Trophoblast cell (in vitro differentiated cells and primary cell): Measurements from ENCODE around the gene SIDT1.
A peak's percentile ranks its signal among the peaks of the same experiment; 100 is the strongest.

Experiments
- DNase-seq, 2 donors: peaks; one replicate each; pipeline ENCODE4 v3.0.0-alpha.2; 2016
- H2AFZ ChIP-seq: 2 replicates; pipeline ENCODE4 v1.6.1; 2013; ENCODE audit warnings: low read length, moderate library complexity, mild to moderate bottlenecking; ENCODE audit not compliant: insufficient read depth, poor library complexity
- H2AK5ac ChIP-seq: 2 replicates; pipeline ENCODE4 v1.6.1; 2013; ENCODE audit warnings: mild to moderate bottlenecking, low read length
- H2BK120ac ChIP-seq: 2 replicates; pipeline ENCODE4 v1.6.1; 2013; ENCODE audit warnings: low read length, mild to moderate bottlenecking, moderate library complexity; ENCODE audit not compliant: insufficient read depth, poor library complexity
- H2BK12ac ChIP-seq: 2 replicates; pipeline ENCODE4 v1.6.1; 2013; ENCODE audit warnings: mild to moderate bottlenecking, low read length, moderate library complexity
- H2BK5ac ChIP-seq: 2 replicates; pipeline ENCODE4 v1.6.1; 2013; ENCODE audit warnings: low read length, low read depth, moderate library complexity, mild to moderate bottlenecking; ENCODE audit not compliant: poor library complexity
- H3K14ac ChIP-seq: 2 replicates; pipeline ENCODE4 v1.6.1; 2013; ENCODE audit warnings: mild to moderate bottlenecking, low read length
- H3K18ac ChIP-seq: 2 replicates; pipeline ENCODE4 v1.6.1; 2013; ENCODE audit warnings: mild to moderate bottlenecking, low read length
- H3K23ac ChIP-seq: 2 replicates; pipeline ENCODE4 v1.6.1; 2013; ENCODE audit warnings: low read length
- H3K27ac ChIP-seq: 2 replicates; pipeline ENCODE4 v1.5.1; 2013; ENCODE audit warnings: low read depth, mild to moderate bottlenecking, inconsistent platforms, low read length, moderate library complexity
- H3K27me3 ChIP-seq: 2 replicates; pipeline ENCODE4 v1.6.1; 2013; ENCODE audit warnings: inconsistent platforms, mild to moderate bottlenecking, low read length, moderate library complexity; ENCODE audit not compliant: insufficient read depth
- H3K36me3 ChIP-seq, 2 experiments: 1 replicate in 1 of 2; 2 replicates in 1 of 2; pipeline ENCODE4 v1.6.1; 2013; ENCODE audit warnings: low read length in 2 of 2, mild to moderate bottlenecking in 2 of 2, moderate library complexity in 1 of 2; ENCODE audit not compliant: insufficient read depth in 2 of 2, control insufficient read depth in 1 of 2
- H3K4ac ChIP-seq: 2 replicates; pipeline ENCODE4 v1.6.1; 2013; ENCODE audit warnings: low read depth, mild to moderate bottlenecking, low read length, moderate library complexity
- H3K4me1 ChIP-seq, 2 experiments: 1 replicate in 1 of 2; 2 replicates in 1 of 2; pipeline ENCODE4 v1.6.1; 2013; ENCODE audit warnings: low read length in 2 of 2, mild to moderate bottlenecking in 2 of 2, moderate library complexity in 1 of 2; ENCODE audit not compliant: insufficient read depth in 2 of 2, control insufficient read depth in 1 of 2
- H3K4me2 ChIP-seq: 2 replicates; pipeline ENCODE4 v1.6.1; 2013; ENCODE audit warnings: inconsistent platforms, mild to moderate bottlenecking, low read length, moderate library complexity
- H3K4me3 ChIP-seq: 2 replicates; pipeline ENCODE4 v1.5.1; 2013; ENCODE audit warnings: mild to moderate bottlenecking, low read depth, low read length, inconsistent platforms
- H3K79me1 ChIP-seq: one replicate; pipeline ENCODE4 v1.6.1; 2013; ENCODE audit warnings: low read length
- H3K79me2 ChIP-seq: 2 replicates; pipeline ENCODE4 v1.6.1; 2013; ENCODE audit warnings: low read length, mild to moderate bottlenecking; ENCODE audit not compliant: control insufficient read depth, insufficient read depth, poor library complexity
- H3K9ac ChIP-seq: 2 replicates; pipeline ENCODE4 v1.6.1; 2013; ENCODE audit warnings: mild to moderate bottlenecking, low read length
- H3K9me3 ChIP-seq: 2 replicates; pipeline ENCODE4 v1.6.1; 2013; ENCODE audit warnings: low read depth, mild to moderate bottlenecking, control low read depth, inconsistent platforms, low read length; ENCODE audit not compliant: insufficient read depth
- H4K12ac ChIP-seq: 2 replicates; pipeline ENCODE4 v1.6.1; 2013; ENCODE audit warnings: low read depth, mild to moderate bottlenecking, low read length, moderate library complexity
- H4K8ac ChIP-seq: 2 replicates; pipeline ENCODE4 v1.6.1; 2013; ENCODE audit warnings: low read depth, mild to moderate bottlenecking, low read length, moderate library complexity
- H4K91ac ChIP-seq: one replicate; pipeline ENCODE4 v1.6.1; 2013; ENCODE audit warnings: low read depth, mild to moderate bottlenecking, low read length, moderate library complexity
- WGBS: extraction: QIAGEN DNeasy Blood & Tissue Kit; methylation state at CpG from one replicate; pipeline ENCODE4 v1.1.7; 2013; ENCODE audit warnings: missing lambda C conversion rate; ENCODE audit not compliant: insufficient read length, insufficient coverage; ENCODE audit errors: extremely low coverage; 5-methylcytosine and 5-hydroxymethylcytosine counted together

SIDT1 gene

DNA sequence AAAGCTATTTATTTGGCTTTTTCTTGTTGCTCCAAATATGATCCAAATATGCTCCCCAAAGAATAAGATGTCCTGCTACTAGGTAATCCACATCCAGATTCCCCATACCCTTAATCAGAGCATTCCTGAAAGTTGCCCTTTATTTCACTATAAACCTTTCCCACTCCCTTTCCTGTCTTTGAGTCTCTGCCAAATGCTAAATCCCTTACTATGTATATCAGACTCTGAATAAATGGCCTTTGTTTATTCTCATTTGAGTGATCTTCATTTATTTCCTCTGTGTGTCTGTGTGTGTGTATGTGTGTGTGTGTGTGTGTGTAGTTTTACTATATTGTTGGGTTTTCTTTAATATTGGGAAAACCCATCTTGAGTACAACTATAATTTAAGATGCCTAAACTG, 10.4 kb upstream of the SIDT1 start:
- no peak for DNase-seq
- H3K9me3 ChIP-seq: no peaks in the 10 kb centered on the region
- no peak overlapping the region for H3K4me2 ChIP-seq
- H2AK5ac ChIP-seq: no peak overlapping the region
- H3K4me3 ChIP-seq: no peak overlapping the region
- H4K8ac ChIP-seq: no peak overlapping the region
- no peak overlapping the region for H2BK120ac ChIP-seq
- no peak overlapping the region for H2BK12ac ChIP-seq
- H3K9ac ChIP-seq: no peak overlapping the region
- no peaks in the 10 kb centered on the region for H3K27me3 ChIP-seq
- no peak overlapping the region for H4K12ac ChIP-seq
- no peak overlapping the region for H3K18ac ChIP-seq
- H2AFZ ChIP-seq: no peak overlapping the region
- H2BK5ac ChIP-seq: no peak overlapping the region
- no peak overlapping the region for H4K91ac ChIP-seq
- H3K23ac ChIP-seq: no peak overlapping the region
- no peak overlapping the region for H3K27ac ChIP-seq
- no peaks in the 10 kb centered on the region for H3K36me3 ChIP-seq
- no peak overlapping the region for H3K4ac ChIP-seq
- H3K4me1 ChIP-seq: no peaks in the 10 kb centered on the region
- no peak overlapping the region for H3K14ac ChIP-seq
- no peaks in the 10 kb centered on the region for H3K79me2 ChIP-seq
- H3K79me1 ChIP-seq: no peaks in the 10 kb centered on the region

DNA sequence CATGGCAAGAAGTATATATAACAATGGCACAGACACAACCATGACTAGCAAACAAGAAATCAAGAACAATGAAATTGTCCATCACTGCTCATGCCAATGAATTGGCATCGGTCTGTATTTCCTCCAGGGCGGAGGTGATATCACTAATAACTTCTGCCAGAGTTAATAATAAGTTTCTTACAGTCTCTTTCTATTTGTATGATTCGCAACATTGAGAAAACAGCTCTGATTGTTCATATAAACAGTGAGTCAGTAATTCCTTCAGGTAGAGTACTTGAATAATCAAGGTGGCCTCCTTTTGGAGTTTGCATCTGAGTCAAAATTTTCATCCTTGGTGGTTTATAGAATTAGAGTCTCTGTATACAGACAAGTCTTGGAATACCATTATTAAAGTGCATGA, 9.1 kb upstream of the SIDT1 start:
- H3K14ac ChIP-seq: no peak overlapping the region
- no peaks in the 10 kb centered on the region for H3K9me3 ChIP-seq
- no peaks in the 10 kb centered on the region for H3K4me1 ChIP-seq
- H4K8ac ChIP-seq: no peak overlapping the region
- no peak overlapping the region for H3K4me3 ChIP-seq
- H2AK5ac ChIP-seq: no peak overlapping the region
- no peaks in the 10 kb centered on the region for H3K36me3 ChIP-seq
- H3K9ac ChIP-seq: no peak overlapping the region
- H4K12ac ChIP-seq: no peak overlapping the region
- WGBS: no CpG with 5 or more reads among the region's 3 CpGs
- no peak overlapping the region for H4K91ac ChIP-seq
- H3K4ac ChIP-seq: no peak overlapping the region
- no peaks in the 10 kb centered on the region for H3K27me3 ChIP-seq
- no peak overlapping the region for H2BK12ac ChIP-seq
- no peak overlapping the region for H3K23ac ChIP-seq
- H3K27ac ChIP-seq: no peak overlapping the region
- H3K79me2 ChIP-seq: no peaks in the 10 kb centered on the region
- H2BK5ac ChIP-seq: no peak overlapping the region
- no peak overlapping the region for H3K18ac ChIP-seq
- no peaks in the 10 kb centered on the region for H3K79me1 ChIP-seq
- no peak overlapping the region for H2AFZ ChIP-seq
- no peak overlapping the region for H2BK120ac ChIP-seq
- no peak overlapping the region for H3K4me2 ChIP-seq
- no peak for DNase-seq

DNA sequence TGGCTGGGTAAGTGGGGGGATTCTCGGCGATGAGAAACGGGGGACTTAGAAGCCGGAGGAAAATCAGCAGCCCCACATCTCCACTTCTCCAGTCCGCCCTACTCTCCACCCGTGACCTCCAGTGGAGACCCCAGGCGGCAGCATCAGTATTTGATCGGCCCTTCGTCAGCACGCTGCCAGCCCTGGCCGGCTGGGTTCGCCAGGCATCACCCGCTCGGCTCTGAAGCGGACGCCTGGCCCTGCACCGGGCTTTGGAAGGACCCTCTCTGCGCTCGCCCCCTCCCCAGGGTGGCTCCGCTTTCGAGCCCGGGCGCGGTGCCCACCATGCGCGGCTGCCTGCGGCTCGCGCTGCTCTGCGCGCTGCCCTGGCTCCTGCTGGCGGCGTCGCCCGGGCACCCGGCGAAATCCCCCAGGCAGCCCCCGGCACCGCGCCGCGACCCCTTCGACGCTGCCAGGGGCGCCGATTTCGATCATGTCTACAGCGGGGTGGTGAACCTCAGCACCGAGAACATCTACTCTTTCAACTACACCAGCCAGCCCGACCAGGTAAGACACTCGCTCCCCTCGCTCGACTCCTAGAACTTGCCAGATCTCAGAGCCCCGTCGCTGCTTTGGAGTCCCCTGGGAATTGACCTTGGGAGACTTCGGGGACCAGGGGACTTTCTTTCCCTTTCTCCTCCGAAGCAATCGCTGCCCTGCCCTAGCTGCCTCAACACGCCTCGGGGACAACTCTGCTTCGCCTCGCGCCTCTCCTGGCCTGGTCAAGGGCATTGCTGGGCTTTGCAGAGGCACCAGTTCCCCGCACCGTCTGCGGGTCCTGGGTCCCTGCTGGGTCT, 561 bp downstream of the SIDT1 start:
- Histone ChIP-seq H2BK12ac (no peak overlapping the region), H4K91ac (no peak overlapping the region), H2BK5ac (no peak overlapping the region), H3K4me1 (peaks cover 7 to 9% of the 10 kb centered on the region in 2 experiments), H4K12ac (no peak overlapping the region), H4K8ac (no peak overlapping the region), H3K18ac (no peak overlapping the region), H3K4me3 (peak overlapping the region; percentile 18), H3K79me2 (no peaks in the 10 kb centered on the region), H3K27me3 (peaks cover 35% of the 10 kb centered on the region), H3K9ac (no peak overlapping the region), H2AFZ (no peak overlapping the region), H3K79me1 (no peaks in the 10 kb centered on the region), H3K9me3 (peaks cover 2% of the 10 kb centered on the region), H2AK5ac (no peak overlapping the region), H3K23ac (no peak overlapping the region), H3K14ac (no peak overlapping the region), H3K4me2 (peak overlapping the region; percentile 94), H3K4ac (no peak overlapping the region), H2BK120ac (no peak overlapping the region), H3K27ac (no peak overlapping the region), H3K36me3 (no peaks in the 10 kb centered on the region)
- WGBS: no CpG with 5 or more reads among the region's 66 CpGs
- DNase-seq: peak in 1 of 2 donors; percentile 21

DNA sequence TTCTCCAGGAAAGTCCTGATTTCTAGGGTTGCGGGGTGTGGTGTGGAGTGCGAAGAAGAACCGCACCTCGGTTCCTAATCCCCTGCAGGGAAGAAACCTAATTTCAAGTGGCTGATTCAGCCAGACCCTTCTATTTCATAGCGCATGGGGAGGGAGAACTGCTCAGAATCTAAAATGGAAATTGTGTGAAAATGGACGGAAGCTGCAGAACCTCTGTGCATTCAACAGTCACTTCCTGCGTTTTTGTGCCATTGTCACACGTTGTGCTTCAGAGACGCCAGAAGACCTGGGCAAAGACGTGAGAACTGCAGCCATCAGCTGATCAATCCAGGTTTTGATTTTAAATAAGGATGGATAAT, 1.2 kb downstream of the SIDT1 start:
- H3K9ac ChIP-seq: no peak overlapping the region
- no peak overlapping the region for H3K18ac ChIP-seq
- peak overlapping the region; percentile 94 for H3K4me2 ChIP-seq
- H4K91ac ChIP-seq: no peak overlapping the region
- H3K79me1 ChIP-seq: no peaks in the 10 kb centered on the region
- H3K4me3 ChIP-seq: no peak overlapping the region
- H2BK5ac ChIP-seq: no peak overlapping the region
- H3K4me1 ChIP-seq: peaks cover 7 to 9% of the 10 kb centered on the region in 2 experiments
- H3K36me3 ChIP-seq: no peaks in the 10 kb centered on the region
- no peak overlapping the region for H3K4ac ChIP-seq
- no peak overlapping the region for H2AK5ac ChIP-seq
- whole genome bisulfite sequencing: no CpG with 5 or more reads among the region's 10 CpGs
- DNase-seq: peak in 1 of 2 donors; percentile 12
- no peak overlapping the region for H2BK12ac ChIP-seq
- no peak overlapping the region for H3K27ac ChIP-seq
- H2BK120ac ChIP-seq: no peak overlapping the region
- no peak overlapping the region for H3K14ac ChIP-seq
- H3K23ac ChIP-seq: no peak overlapping the region
- no peak overlapping the region for H2AFZ ChIP-seq
- H3K27me3 ChIP-seq: peaks cover 35% of the 10 kb centered on the region
- H4K8ac ChIP-seq: no peak overlapping the region
- no peaks in the 10 kb centered on the region for H3K79me2 ChIP-seq
- H4K12ac ChIP-seq: no peak overlapping the region
- H3K9me3 ChIP-seq: peaks cover 2% of the 10 kb centered on the region
